ENCODE results near the gene PARD6G.

DNA sequence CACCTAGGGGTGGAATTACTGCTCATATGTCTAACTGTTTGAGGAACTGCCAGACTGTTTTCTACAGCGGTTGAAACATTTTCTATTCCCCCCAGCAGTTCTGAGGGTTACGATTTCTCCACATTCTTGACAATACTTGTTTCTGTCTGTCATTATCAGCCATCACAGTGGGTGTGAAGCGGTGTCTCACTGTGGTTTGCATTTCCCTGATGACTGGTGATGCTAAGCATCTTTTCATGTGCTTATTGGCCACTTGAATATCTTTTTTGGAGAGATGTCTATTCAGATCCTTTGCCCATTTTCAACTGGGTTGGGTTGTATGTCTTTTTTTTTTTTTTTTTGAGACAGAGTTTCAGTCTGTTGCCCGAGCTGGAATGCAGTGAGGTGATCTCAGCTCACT is 75.3 kb downstream of the PARD6G start:
- TF ChIP-seq, protein P1, sequence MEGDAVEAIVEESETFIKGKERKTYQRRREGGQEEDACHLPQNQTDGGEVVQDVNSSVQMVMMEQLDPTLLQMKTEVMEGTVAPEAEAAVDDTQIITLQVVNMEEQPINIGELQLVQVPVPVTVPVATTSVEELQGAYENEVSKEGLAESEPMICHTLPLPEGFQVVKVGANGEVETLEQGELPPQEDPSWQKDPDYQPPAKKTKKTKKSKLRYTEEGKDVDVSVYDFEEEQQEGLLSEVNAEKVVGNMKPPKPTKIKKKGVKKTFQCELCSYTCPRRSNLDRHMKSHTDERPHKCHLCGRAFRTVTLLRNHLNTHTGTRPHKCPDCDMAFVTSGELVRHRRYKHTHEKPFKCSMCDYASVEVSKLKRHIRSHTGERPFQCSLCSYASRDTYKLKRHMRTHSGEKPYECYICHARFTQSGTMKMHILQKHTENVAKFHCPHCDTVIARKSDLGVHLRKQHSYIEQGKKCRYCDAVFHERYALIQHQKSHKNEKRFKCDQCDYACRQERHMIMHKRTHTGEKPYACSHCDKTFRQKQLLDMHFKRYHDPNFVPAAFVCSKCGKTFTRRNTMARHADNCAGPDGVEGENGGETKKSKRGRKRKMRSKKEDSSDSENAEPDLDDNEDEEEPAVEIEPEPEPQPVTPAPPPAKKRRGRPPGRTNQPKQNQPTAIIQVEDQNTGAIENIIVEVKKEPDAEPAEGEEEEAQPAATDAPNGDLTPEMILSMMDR (conservative IDR thresholded peaks at IDR 0.05) = no peak
- no peak for TF ChIP-seq EZH2 (IDR thresholded peaks at IDR 0.05; ENCODE audit: low read depth)
